NCI-H2196 (cell line): ENCODE results near the gene RPL6.
A peak's percentile ranks its signal among the peaks of the same experiment; 100 is the strongest.
"Not testable (repeated sequence)": the region's sequence is repeated elsewhere in the genome, so short reads cannot be mapped to it uniquely, and the experiment has no call there.

Source experiments
- DNase-seq: peaks from one replicate; lab custom pipeline; 2025; ENCODE audit not compliant: unreplicated experiment; lab: John Stamatoyannopoulos, UW

RPL6 gene

DNA sequence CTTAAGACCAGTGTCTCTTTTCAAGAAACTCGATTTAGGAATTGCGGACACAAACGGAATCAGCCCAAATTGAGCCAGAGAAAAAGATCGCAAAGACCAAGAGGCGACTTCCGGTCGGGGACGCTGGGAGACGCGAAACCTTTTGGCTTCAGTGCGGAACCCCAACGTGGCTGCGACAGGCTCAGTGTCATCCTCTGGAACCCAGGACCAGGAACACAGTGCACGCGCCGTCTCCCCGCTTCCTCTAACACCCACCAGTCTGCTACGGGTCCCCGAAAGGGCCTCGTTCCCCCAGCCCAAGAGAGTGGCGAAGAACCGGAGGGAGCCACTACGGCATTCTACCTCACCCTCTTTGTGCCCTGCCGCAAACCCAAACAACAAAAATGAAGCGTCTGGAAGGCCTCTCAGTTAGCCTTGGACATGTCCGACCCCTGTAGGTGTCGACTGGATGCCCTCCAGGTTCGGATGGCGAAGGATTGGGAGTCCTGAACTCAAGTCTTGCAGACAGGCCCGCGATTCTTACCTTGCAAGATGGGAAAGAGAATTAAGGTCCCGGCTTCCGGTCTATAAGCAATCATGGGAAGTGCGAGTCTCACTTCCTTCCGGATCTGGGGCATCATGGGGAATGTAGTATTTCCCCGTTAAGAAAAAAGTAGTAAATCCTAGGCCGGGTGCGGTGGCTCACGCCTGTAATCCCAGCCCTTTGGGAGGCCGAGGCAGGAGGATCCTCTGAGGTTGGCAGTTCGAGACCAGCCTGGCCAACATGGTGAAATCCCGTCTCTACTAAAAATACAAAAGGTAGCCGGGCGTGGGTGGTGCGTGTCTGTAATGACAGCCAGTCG, at the start of gene RPL6:
TSS of gene RPL6 (minus strand) at position 542 of the 842 bp plus-strand sequence. CDS start 949 bp downstream, outside the sequence.
- peak; percentile 85 for DNase-seq

- DNase-seq: no peak
Measured at GRCh38 chr12:112458751-112459150, 49.3 kb upstream of the RPL6 start.

DNA sequence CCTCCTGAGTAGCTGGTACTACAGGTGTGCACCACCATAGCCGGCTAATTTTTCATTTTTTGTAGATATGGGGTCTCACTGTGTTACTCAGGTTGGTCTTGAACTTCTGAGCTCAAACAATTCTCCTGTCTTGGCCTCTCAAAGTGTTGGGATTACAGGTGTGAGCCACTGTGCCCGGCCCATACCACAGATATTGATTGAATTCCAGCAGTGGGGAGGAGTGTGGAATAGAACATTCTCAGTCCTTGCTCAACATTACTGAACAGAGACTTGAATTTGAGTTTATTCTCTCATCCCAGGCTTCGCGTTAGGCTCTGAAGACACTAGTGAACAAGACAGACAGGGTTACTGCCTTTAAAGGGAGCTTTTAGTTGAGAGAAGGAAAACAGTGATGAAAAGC, 48.9 kb upstream of the RPL6 start:
- no peak for DNase-seq

GRCh38 chr12:112457142-112457541, 47.7 kb upstream of the RPL6 start:
- DNase-seq: not testable (repeated sequence)

DNA sequence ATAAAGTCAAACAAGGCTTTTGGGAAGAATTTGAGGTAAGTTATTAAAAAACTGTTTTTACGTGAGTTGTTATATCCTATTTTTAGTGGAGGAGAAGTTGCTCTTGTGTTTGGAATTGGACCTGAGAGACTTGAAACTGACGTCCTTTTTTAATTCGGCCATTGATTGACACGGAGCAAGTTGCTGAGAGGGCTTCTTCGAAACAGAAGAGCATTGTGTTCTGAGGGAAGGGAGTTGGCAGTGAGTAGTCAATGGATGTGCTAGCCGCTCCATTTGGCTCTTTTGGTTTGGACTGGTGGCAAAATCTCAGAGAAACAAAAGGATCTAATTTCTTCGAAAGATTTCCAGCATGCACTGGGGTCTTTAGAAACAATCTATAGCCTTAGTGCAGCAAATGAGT, 46.6 kb upstream of the RPL6 start:
- DNase-seq: no peak

DNA sequence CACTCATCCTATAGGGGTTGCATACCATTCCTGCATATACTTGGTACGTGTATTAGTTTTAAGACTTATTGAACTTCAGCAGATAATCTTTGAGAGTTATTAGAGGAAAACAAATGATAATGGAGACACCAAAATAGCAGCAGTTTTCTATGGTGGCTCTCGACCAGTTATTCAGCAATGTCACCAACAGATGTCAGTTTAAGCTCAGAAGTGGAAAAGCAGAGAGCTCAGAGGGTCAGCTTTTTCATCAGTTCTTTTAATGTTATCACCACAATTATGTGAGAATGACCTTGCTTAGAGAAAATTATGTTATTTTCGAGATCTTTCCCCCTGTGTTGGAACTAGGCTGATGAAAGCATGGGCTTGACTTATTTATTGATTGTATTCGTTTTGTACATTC, 41.3 kb upstream of the RPL6 start:
- DNase-seq: no peak

- not testable (repeated sequence) for DNase-seq
Measured at GRCh38 chr12:112448165-112448564, 38.8 kb upstream of the RPL6 start.

DNA sequence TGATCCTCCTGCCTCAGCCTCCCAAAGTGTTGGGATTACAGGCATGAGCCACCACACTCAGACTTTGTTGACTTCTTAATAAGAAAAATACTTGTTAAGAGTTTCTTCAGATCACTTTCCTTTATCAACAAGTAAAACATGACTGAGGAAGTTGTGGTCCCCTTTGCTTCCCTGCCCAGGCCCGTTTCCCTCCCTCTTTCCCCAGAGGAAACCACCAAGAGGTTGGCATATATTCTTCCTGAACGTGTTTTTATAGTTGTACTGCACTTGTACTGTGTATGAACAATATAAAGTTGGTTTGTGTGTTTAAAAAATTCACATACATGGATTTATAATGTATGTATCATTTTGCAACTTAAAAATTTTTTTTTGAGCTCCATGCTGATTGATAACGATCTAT, 37.7 kb upstream of the RPL6 start:
- no peak for DNase-seq

- DNase-seq: no peak
Measured at GRCh38 chr12:112446008-112446725, 36.8 kb upstream of the RPL6 start.

GRCh38 chr12:112443916-112444315, 34.5 kb upstream of the RPL6 start:
- DNase-seq: no peak

- DNase-seq: not testable (repeated sequence)
Measured at GRCh38 chr12:112440653-112441052, 31.2 kb upstream of the RPL6 start.

GRCh38 chr12:112439769-112440168, 30.4 kb upstream of the RPL6 start:
- no peak for DNase-seq

- DNase-seq: not testable (repeated sequence)
Measured at GRCh38 chr12:112438645-112439044, 29.2 kb upstream of the RPL6 start.

- DNase-seq: no peak
Measured at GRCh38 chr12:112433551-112433950, 24.1 kb upstream of the RPL6 start.

DNA sequence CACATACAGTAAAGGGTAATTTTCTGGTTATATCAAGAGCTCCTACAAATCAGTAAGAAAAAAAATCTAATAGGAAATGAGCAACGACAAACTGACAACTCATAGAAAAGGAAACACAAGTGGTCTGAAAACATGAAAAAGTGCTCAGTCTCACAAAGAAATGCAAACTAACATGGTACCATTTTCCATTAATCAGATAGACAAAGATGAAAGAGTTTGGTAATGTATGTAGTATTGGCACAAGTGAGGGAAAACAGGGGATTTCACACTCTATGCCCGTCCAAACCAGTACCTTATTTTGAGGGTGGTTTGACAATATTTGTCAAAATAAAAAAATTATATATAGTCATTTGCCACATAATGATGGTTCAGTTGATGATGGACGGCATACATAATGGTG, 22.6 kb upstream of the RPL6 start:
- no peak for DNase-seq

DNA sequence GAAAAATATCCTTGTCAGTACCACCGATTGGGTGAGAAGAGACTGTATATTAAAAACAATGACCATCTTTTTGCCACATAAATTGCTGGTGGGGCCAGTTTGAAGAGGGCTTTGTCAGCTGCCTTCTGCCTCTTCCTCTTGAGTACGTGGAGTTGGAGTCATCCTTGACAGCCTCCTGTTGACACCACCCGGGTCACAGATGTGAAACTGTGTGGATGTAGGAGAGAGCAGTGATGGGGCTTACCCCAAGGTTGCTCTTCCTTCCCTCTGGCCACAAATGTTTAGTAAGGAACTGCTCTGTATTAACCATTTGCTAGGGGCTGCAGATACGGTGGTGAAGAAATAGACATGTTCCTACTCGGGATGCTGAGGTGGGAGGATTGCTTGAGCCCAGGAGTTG, 21.5 kb upstream of the RPL6 start:
- DNase-seq: no peak

DNA sequence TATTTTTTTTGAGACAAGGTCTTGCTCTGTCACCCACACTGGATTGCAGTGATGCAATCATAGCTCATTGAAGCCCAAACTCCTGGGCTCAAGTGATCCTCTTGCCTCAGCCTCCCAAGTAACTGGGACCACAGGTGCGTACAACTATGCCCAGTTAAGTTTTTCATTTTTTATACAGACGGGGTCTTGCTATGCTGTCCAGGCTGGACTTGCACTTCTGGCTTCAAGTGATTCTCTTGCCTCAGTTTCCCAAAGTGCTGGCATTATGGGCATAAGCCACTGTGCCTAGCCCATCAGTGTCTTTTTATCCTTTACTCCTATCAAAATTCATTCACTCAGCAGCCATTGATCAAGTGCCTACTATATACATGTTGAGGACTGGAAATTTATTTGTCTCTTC, 18.4 kb upstream of the RPL6 start:
- DNase-seq: no peak

- DNase-seq: no peak
Measured at GRCh38 chr12:112425582-112426382, 16.4 kb upstream of the RPL6 start.

DNA sequence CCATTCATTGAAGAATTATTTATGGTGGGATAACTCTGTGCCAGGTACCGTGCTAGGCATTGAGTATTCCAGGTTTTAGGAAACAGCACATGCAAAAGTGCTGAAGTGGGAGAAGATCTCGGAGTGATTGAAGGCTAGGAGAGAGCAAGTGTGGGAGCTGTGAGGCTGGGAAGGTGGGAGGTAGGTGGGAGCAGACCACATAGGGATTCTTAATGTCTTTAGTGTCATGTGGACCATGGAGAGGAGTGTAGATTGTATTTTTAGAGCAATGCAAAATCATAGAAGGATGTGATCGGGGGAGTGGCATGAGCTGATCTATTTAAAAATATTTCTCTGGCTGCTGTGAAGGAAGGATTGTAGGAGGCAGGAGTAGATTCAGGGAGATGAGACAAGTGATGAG, 14.7 kb upstream of the RPL6 start:
- DNase-seq: no peak

GRCh38 chr12:112422531-112422930, 13.1 kb upstream of the RPL6 start:
- no peak for DNase-seq

DNA sequence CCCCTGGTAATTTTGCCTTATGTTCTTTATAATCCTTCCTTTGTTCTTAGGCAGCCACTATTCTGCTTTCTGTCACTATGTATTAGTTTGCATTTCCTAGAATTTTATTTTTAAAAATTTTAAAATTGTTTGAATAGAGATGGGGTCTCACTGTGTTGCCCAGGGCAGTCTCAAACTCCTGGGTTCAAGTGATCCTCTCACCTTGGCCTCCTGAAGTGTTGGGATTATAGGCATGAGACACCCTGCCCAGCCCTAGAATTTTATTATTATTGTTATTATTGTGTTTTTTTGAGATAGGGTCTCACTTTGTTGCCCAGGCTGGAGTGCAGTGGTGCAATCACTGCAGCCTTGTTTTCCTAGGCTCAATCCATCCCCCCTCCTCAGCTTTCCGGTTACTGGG, 12.0 kb upstream of the RPL6 start:
- DNase-seq: no peak

DNA sequence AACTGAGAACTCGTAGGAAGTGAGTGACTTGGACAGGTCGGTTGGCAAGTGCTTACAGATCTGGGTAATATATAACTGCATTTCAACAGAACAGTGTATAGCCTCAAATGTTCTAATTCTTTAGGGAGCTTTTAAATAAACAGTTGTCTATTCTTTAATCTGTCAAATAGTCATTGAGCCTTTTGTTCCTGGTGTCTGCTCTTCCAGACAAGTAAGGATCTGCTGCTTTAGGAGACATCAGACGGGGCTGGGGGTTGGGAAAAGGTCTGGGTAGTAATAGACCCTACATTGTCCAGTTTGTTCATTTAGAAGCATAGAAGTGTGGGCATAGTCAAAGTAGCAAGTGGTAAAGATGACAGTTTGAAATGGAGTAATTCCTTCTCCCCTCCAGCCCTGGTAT, 11.3 kb upstream of the RPL6 start:
- DNase-seq: no peak
